ENCODE measurements around the gene SYCP2L.

The SYCP2L gene

DNA sequence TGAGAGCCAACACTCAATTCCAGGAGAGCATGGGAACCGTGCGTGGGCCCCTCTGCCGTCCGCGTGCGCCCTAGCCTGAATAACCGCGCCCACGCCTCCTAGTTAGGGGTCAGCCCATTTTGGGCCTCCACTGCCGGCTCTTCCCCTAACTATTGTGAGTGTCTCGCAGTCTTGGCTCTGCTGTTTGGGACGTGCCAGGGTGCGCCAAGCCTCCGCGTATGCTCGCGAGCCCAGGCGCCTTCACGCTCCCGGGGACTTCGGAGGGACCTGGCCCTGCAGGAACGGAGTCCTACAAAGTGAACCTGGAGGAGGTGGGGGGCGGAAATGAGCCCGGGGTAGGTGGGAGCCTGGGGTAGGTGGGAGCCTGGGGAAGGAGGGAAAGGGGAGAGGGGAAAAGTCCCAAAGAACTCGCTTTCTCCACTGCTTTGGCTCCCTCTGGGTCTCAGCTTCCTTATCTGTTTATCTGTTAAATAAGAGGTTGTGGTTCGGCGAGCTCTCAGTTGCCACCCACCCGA, 4.1 kb upstream of the SYCP2L start (continued):
- TF ChIP-seq, protein P1, sequence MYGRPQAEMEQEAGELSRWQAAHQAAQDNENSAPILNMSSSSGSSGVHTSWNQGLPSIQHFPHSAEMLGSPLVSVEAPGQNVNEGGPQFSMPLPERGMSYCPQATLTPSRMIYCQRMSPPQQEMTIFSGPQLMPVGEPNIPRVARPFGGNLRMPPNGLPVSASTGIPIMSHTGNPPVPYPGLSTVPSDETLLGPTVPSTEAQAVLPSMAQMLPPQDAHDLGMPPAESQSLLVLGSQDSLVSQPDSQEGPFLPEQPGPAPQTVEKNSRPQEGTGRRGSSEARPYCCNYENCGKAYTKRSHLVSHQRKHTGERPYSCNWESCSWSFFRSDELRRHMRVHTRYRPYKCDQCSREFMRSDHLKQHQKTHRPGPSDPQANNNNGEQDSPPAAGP (tag by site-specific recombination; IDR thresholded peaks at IDR 0.05) = no peak

GRCh38 chr6:10883312-10884244, 3.3 kb upstream of the SYCP2L start:
- Histone ChIP-seq H3K36me3 (ENCODE audit: control insufficient read depth in 2 of 2, insufficient read depth in 1 of 2, low read length in 2 of 2) (no peaks in the 10 kb centered on the region), H3K4me3 (ENCODE audit: low read depth, low read length) (no peak overlapping the region)
- CTCF ChIA-PET = no interaction called here

More at GRCh38 chr6:10883312-10884244, 3.3 kb upstream of the SYCP2L start:
- H3K9me3 ChIP-seq (ENCODE audit: control insufficient read depth, insufficient read depth, low read depth, low read length) = no peaks in the 10 kb centered on the region
- TF ChIP-seq ZNF610 (tag by site-specific recombination; IDR thresholded peaks at IDR 0.05; ENCODE audit: borderline replicate concordance) (no peak), ZNF366 (tag by site-specific recombination; conservative IDR thresholded peaks at IDR 0.05) (no peak), ZNF23 (tag by site-specific recombination; IDR thresholded peaks at IDR 0.05; ENCODE audit: borderline replicate concordance) (no peak), GLI2 (tag by site-specific recombination; IDR thresholded peaks at IDR 0.05; ENCODE audit: borderline replicate concordance, low read depth) (no peak), ZNF843 (tag by site-specific recombination; IDR thresholded peaks at IDR 0.05) (no peak), KLF1 (tag by site-specific recombination; IDR thresholded peaks at IDR 0.05) (no peak), ZNF518A (tag by site-specific recombination; conservative IDR thresholded peaks at IDR 0.05; ENCODE audit: low read depth) (no peak), ZNF585B (tag by site-specific recombination; IDR thresholded peaks at IDR 0.05) (no peak), ZNF768 (tag by site-specific recombination; IDR thresholded peaks at IDR 0.05) (no peak), YY1 (tag by site-specific recombination; IDR thresholded peaks at IDR 0.05) (no peak), ZXDB (tag by site-specific recombination; IDR thresholded peaks at IDR 0.05) (no peak)
- TF ChIP-seq, protein P2, sequence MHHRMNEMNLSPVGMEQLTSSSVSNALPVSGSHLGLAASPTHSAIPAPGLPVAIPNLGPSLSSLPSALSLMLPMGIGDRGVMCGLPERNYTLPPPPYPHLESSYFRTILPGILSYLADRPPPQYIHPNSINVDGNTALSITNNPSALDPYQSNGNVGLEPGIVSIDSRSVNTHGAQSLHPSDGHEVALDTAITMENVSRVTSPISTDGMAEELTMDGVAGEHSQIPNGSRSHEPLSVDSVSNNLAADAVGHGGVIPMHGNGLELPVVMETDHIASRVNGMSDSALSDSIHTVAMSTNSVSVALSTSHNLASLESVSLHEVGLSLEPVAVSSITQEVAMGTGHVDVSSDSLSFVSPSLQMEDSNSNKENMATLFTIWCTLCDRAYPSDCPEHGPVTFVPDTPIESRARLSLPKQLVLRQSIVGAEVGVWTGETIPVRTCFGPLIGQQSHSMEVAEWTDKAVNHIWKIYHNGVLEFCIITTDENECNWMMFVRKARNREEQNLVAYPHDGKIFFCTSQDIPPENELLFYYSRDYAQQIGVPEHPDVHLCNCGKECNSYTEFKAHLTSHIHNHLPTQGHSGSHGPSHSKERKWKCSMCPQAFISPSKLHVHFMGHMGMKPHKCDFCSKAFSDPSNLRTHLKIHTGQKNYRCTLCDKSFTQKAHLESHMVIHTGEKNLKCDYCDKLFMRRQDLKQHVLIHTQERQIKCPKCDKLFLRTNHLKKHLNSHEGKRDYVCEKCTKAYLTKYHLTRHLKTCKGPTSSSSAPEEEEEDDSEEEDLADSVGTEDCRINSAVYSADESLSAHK (tag by site-specific recombination; IDR thresholded peaks at IDR 0.05) = no peak
- H3K4me1 ChIP-seq (ENCODE audit: control insufficient read depth, insufficient read depth, low read length) = no peaks in the 10 kb centered on the region
- POLR2A ChIA-PET = interaction anchor here (0.7 kb wide), 1 partner anchor 55 kb away, joined by 8 read pairs; no protein-coding TSS in a partner anchor
- no peak overlapping the region for H3K27ac ChIP-seq (ENCODE audit: extremely low read depth, low read depth, low read length)
